GM12872 (cell line): ENCODE results near the gene POU6F2.

ENCODE experiments used
- CTCF ChIP-seq: IDR thresholded peaks from 3 replicates; pipeline ENCODE4 v1.5.1; 2011; ENCODE audit warnings: low read depth, mild to moderate bottlenecking, low read length, moderate library complexity; ENCODE audit not compliant: insufficient read depth

Gene POU6F2

GRCh38 chr7:39404907-39405306 is 427.2 kb downstream of the POU6F2 start:
- no peak for TF ChIP-seq CTCF

GRCh38 chr7:39405581-39405980 is 427.9 kb downstream of the POU6F2 start:
- TF ChIP-seq CTCF, result no peak

DNA sequence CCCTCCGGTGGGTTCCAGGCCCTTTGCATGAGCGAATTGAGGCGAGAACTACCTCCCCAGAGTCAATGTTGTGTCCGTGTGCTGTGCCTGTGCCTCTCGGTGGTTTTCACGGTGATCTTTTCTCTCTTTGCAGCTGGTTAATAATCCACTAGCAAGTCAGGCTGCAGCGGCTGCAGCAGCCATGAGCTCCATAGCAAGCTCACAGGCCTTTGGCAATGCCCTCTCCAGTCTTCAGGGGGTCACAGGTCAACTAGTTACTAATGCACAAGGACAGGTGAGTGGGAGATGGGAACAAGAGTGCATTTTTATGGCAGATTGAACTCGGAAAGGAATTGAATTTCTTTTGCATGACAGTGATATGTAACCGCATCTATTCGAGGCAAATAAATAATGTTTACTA is 428.8 kb downstream of the POU6F2 start:
- no peak for TF ChIP-seq CTCF

DNA sequence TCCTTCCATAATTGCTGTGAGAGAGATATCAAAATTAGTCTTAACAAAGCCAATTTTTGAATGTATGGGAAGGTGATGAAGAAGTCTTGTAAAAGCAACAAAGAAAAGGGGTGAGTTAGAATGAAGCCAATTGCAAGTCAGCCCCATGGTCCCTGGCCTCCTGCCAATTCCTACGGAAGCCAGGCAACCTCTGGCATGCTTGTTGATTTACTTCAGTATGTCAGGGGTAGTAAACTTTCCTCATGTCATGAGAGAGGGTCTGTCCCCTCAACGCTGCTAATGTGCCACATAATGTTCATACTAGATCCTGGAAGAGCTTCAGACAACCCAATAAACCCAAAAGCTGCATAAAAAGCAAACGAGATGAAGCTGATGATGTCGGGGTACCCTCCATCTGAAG is 429.4 kb downstream of the POU6F2 start:
- no peak for TF ChIP-seq CTCF

GRCh38 chr7:39407723-39408122 is 430.0 kb downstream of the POU6F2 start:
- no peak for TF ChIP-seq CTCF

GRCh38 chr7:39408906-39409305 is 431.2 kb downstream of the POU6F2 start:
- no peak for TF ChIP-seq CTCF

GRCh38 chr7:39410582-39410981 is 432.9 kb downstream of the POU6F2 start:
- no peak for TF ChIP-seq CTCF
